Measurements from ENCODE around the gene PRKACA.
"Not testable (repeated sequence)": the region's sequence is repeated elsewhere in the genome, so short reads cannot be mapped to it uniquely, and the experiment has no call there.

PRKACA gene

DNA sequence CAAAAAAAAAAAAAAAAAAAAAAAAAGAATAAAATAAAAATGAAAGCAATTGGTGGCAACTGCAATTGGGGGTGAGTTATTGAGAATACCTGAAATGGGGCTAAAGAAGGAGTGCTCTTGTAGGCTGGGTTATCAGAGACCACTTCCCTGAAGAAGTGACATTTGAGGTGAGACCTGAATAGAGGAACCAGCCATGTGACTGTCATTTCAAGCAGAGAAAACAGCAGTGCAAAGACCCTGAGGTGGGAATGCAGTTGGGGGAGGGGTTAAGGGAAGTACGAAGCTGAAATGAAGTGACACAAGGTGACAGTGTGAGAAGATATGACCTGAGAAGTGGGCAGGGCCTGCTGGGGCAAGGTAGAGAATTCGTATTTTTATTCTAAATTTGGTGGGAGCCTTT lies 51.4 kb downstream of the PRKACA start:
- no peak for DNase-seq (ENCODE audit: low read depth)

DNA sequence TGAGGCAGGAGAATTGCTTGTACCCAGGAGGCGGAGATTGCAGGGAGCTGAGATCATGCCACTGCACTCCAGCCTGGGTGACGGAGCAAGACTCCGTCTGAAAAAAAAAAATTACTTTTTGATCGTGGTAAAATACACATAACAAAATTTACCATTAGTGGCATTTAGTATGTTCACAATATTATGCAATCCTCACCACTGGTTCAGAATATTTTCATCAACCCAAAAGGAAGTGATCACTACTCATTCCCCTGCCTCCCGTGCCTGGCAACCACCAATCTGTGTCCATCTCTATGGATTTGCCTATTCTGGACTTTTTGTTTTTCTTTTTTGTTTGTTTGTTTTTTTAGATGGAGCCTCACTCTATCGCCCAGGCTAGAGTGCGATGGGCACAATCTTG lies 54.5 kb downstream of the PRKACA start:
- DNase-seq (ENCODE audit: low read depth): no peak

DNA sequence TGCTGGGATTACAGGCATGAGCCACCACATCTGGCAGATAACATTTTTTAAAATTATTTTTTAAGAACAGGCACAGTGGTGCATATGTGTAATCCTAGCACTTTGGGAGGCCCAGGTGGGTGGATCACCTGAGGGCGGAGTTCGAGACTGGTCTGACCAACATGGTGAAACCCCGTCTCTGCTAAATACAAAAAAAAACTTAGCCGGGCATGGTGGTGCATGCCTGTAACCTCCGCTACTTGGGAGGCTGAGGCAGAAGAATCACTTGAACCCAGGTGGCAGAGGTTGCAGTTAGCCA lies 55.1 kb downstream of the PRKACA start:
- DNase-seq (ENCODE audit: low read depth): no peak

DNA sequence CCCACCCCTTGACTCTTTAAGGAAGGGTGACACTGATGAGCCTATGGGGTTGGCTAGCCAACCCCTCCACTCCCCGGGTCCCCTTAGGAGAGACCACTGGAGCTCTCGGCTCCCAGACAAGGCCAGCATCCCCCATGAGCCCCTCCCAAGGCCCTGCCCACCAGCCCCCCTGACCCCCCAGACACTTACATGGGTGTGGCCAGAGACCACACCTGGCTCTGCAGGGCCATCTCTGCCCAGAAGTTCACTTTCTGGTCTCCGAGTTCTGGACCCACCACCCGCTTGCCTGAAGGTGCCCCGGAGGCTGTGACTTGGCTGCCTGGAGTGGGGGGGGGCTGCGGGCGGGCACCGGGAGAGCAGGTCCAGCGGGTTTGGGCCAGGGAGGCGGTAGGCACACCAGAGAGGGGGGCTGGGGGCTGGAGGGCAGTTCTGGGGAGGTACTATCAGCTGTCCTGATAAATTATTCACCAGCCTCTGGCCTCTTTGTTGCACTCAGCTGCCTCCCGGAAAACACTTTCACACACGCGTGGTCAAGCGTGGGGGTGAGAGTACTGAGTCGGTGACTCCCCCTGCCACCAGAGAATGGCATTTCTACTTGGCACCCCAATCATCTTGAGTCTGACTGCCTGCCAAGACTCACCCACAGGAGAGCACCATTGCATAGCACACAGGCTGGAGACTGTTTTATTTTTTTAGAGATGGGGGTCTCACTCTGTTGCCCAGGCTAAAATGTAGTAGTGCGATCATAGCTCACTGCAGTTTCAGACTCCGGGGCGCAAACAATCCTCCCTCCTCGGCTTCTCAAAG lies 55.6 kb downstream of the PRKACA start, which contains the start of gene PALM3:
Gene PALM3 (minus strand): TSS at position 326 of the 807 bp plus-strand sequence. CDS start 96 bp downstream, at position 230.
- DNase-seq (ENCODE audit: low read depth): no peak

DNA sequence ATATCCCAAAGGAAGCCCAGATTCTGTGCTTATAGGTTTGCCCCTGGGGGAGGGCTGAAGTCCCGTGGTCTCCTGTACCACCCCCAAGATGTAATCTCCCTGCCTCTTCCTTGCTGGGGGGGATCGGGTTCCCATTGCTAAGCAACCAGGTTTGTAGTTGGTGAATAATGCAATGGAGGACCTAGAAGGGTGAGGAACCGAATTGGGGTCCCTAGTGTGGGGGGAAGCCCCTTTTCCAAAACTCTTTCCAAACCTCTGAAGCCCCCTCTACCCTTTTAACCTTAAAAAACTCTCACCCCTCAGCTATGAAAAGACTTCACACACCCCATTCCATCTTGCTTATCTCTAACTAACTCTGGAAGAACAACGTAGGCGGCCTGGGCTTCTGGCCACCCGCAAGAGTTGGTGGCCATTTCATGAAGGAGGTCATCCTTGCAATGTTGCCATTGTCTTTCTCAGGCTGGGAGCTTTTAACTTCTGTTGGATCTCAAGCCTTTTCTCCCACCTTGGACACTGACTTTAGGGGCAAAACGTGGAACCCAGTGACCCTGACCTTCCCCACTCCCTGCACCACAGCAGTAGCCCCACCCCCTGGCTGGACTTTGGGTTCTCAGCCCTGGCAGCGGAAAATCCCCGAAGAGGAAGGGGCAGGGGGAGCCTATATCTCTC lies 56.3 kb downstream of the PRKACA start:
- no peak for DNase-seq (ENCODE audit: low read depth)

DNA sequence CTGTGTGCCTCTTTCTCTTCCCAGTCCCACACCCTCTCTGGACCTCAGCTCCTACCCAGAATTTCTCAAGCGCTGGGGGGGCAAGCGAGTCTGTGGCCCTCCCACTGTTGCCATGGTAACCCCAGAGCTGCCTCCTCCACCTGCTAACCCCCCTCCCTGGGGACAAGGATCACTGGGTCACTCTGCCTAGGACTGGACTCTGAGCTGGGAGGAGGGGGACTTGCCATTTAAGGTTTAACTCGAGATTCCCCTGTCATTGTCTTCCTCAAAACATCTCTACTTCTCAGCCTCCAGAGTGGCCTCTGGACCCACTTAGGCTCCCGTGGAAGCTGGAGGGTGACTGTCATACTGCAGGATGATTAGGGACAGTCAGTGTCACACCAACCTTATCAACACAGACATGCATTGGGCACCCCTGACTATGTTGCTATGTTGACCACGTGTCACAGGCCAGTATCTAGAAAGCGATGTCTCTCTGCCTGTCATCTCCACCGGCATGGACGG lies 57.9 kb downstream of the PRKACA start:
- DNase-seq (ENCODE audit: low read depth): no peak

DNA sequence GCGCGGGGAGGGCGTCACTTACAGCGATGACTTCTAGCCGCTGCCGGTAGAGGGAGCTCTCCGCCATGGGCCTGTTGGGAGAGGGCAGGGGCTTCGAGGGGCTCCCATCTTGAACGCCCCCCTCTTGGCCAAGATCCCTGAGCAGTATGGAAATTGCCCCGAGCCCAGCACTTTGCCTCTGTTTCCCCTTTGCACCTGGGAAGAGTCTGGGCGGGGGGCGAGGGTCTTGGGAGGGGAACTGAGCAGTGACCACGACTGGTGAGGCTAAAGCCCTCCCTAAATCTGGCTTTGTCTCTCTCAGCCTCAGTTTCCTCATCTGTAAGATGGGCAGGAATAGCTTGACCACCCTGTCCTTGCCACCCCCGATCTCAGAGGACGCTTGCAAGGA lies 58.5 kb downstream of the PRKACA start:
- DNase-seq (ENCODE audit: low read depth): no peak

DNA sequence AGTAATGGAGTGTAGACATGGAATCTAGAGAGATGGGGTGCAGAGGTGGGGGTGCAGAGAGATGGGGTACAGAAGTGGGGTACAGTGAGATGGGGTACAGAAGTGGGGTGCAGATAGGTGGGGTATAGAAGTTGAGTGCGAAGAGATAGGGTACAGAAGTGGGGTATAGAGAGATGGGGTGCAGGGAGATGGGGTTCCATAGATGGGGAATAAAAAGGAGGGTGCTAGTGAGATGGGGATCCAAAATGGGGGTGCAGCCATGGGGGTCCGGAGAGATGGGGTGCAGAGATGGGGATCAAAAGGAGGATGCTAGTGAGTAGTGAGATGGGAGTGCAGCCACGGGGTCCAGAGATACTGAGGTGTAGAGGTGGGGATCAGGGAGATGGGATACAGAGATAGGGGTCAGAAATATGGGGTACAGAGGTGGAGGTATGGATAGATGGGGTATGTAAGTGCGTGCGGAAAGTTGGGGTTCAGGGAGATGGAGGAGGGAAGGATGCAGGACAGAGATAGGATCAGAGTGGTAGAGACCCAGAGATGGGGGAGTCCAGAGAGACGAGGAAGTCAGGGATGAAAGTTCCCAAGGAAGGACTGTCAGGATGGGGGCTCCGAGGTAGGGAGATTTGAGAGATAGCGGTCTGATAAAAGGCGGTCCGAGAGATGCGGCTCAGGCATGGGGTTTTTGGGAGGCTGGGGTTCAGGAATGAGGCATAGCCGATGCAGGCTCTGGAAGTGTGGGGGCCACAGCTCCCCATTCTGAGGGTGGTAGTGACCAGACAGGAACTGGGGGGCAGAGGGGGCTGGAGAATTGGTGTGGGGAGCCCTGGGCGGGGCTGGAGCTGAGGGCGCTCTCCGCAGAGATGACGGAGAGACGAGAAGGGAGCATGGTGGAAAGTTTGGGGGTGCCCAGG lies 59.1 kb downstream of the PRKACA start:
- DNase-seq (ENCODE audit: low read depth): no peak

DNA sequence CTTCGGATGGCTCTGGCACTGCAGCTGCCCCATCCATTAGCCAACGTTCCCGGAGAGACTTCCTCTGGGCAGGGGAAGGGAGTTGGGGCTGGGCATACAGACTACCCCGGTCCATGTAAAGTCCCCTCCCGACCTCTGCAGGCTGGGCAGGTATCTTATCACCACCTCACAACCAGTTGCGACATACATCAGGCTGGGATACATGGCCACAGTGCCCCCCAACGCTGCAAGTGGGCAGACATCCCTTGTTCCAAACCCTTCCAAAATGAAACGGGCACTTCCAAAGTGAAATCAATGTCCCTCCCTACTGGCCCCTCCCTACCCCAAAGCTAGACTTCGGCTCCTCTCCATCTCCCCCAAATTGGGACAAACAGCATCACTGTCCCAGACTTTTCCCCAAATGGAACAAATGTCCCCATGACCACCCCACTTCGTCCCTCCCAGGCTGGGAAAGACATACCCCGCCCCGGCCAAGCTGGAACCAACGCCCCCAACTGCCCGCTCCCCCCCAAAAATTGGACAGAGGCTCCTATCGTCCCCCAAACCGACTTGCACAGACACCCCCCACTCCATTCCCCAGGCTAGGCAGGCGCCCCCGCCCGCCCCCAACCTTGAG lies 60.7 kb downstream of the PRKACA start:
- no peak for DNase-seq (ENCODE audit: low read depth)

DNA sequence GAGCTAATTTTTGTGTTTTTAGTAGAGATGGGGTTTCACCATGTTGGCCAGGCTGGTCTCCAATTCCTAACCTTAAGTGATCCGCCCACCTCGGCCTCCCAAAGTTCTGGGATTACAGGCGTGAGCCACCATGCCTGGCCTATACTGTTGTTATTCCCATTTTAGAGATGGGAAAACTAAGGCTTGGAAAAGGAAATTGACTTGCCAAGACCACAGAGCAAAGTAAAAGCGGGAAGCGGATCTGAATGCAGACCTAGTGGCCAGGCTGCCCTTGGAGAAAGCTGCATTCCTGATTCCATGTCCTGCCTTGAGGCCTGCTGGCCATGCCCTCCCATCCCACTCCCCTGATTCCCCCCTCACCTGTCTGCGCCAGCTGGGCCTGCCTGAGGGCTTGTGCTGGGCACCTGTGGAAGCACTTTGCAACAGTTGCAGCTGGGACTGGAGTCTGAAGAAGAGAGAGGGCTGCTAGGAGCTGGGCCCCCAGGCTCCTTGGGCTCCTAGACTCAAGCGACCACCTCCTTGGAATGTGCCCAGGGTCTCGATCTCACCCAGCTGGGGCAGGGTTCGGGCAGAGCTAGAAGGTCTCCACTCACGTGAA lies 61.4 kb downstream of the PRKACA start:
- no peak for DNase-seq (ENCODE audit: low read depth)

DNA sequence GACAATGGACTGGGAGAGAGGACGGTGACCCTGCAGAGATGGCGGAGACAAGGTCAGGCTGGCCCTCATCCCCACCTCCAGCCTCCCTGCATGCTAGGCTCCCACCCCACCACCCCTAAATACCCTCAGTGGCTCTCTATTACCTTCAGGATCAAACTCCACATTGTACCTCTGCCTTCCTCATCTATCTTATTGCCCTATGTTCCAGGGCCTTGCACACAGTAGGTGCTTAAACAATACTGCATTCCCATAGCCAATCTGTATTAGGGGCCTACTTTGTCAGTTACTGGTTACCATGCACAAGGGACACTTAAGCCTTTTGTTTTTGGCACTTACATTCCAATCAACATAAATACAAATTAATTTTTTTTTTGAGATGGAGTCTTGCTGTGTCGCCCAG lies 62.2 kb downstream of the PRKACA start:
- no peak for DNase-seq (ENCODE audit: low read depth)

DNA sequence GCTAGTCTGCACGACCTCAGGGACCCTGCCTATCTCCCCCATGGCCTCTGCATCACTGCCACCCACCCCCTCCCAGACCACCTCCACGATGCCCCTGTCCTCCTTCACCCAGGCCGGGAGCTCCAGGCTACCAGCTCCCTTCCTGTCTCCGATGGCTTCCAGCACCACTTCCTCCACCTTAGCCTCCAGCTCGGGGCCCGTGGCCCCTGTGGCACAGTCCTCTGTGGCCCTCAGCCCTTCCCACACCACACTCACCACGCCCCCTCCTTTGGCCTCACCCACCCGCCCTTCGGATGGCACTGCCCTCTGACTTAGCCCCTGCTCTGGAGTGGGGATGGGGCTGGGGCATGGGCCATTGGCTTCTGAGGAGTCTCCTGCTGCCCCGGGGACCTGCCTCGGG lies 62.8 kb downstream of the PRKACA start:
- DNase-seq (ENCODE audit: low read depth): no peak

DNA sequence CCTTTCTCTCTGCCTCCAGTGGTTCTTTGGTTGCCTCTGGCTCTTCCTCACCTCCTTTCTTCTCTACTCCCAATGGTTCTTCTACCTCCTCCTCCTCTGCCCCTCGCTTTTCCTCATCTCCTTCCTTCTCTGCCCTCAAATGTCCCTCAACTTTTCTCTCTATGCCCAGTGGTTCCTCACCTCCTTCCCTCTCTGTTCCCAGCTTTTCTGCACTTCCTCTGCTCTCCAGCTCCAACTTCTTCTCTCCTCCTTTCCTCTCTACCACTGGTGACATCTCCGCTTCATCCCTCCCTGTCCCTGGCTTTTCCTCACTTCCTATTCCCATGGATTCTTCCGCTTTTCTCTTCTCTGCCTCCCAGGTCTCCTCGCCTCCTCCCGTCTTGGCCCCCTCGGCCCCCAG lies 63.5 kb downstream of the PRKACA start:
- DNase-seq (ENCODE audit: low read depth): no peak

DNA sequence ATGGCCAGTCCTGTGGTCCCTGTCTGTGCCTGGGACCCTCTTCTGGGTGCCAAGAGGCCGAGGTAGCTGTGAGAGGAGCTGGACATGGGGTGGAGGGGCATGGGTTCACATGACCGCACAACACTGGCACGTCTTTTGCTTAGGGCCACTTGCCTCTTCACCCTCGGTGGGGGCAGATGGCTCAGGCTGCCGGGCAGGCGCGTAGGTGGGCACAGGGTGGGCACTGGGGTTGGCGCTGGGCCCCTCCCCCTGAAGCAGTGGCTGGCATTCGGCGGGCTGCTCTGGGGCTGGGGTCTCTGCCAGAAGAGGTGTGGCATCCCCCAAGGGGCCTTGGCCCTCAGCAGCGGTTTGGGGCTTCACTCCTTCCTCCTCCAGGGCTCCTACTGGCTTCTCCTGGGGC lies 64.1 kb downstream of the PRKACA start:
- DNase-seq (ENCODE audit: low read depth): no peak

DNA sequence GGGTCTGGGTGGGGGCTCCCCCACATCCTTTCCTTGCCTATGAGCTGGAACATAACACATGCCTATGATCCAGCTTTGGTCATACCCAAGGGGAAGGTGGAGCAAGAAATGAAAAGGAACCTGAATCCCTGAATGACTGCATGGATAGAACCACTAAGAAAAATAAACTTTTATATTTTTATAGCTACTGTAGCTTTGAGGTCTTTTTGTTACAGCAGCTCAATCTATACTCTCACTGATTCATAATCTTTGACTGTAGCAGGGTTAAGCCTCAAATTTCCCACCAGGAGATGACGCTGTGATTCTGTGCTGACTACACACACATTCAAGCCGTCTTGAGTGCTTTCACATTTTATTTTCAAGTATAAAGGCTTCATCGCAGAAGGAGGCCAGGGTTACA lies 64.5 kb downstream of the PRKACA start:
- no peak for DNase-seq (ENCODE audit: low read depth)

DNA sequence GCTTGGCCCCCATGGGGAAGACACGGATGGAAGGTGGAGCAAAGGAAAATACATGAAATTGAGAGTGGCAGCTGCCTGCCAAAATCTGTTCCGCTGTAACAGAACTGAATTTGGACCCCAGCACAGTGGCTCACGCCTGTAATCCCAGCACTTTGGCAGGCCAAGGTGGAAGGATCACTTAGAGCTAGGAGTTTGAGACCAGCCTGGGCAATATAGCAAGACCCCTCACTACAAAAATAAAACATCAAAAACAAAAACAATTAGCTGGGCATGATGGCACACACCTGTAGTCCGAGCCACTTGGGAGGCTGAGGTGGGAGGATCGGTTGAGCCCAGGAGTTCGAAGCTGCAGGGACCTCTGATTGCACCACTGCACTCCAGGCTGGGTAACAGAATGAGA lies 65.1 kb downstream of the PRKACA start:
- no peak for DNase-seq (ENCODE audit: low read depth)

DNA sequence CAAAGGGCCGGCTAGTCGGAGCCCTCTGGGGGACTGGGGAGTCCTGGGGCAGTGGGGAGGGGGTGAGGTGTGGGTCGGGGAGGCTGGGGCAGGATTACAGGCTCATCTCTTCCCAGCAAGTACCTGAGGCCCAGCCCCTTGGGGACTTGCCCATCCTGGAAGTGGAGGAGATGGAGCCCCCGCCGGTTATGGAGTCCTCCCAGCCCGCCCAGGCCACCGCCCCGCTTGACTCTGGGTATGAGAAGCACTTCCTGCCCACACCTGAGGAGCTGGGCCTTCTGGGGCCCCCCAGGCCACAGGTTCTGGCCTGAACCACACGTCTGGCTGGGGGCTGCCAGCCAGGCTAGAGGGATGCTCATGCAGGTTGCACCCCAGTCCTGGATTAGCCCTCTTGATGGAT lies 65.6 kb downstream of the PRKACA start:
- no peak for DNase-seq (ENCODE audit: low read depth)

DNA sequence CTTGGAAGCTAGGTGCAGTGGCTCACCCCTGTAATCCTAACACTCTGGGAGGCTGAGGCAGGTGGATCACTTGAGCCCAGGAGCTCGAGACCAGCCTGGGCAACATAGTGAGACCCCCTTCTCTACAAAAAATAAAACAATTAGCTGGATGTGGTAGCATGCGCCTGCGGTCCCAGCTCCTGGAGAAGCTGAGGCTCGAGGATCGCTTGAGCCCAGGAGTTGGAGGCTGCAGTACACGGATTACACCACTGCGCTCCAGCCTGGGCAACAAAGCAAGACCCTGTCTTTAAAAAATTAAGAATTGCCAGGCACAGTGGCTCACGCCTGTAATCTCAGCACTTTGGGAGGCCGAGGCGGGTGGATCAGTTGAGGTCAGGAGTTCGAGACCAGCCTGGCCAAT lies 66.6 kb downstream of the PRKACA start:
- not testable (repeated sequence) for DNase-seq (ENCODE audit: low read depth)

DNA sequence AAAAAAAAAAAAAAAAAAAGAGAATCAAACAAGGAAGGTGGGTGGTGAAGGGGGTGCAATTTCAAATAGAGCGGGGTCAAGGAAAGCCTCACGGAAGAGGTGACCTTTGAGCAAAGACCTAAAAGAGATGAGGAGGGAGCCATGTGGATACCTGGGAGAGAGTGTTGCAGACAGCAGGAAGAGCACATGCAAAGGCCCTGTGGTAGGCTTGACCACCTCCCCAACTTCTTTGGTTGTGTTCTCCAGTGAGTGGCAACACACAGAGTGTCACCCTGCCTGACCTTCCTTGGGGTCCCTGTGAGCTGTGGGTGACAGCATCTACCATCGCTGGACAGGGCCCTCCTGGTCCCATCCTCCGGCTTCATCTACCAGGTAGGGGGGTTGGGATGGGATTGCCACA lies 67.0 kb downstream of the PRKACA start:
- DNase-seq (ENCODE audit: low read depth): no peak

DNA sequence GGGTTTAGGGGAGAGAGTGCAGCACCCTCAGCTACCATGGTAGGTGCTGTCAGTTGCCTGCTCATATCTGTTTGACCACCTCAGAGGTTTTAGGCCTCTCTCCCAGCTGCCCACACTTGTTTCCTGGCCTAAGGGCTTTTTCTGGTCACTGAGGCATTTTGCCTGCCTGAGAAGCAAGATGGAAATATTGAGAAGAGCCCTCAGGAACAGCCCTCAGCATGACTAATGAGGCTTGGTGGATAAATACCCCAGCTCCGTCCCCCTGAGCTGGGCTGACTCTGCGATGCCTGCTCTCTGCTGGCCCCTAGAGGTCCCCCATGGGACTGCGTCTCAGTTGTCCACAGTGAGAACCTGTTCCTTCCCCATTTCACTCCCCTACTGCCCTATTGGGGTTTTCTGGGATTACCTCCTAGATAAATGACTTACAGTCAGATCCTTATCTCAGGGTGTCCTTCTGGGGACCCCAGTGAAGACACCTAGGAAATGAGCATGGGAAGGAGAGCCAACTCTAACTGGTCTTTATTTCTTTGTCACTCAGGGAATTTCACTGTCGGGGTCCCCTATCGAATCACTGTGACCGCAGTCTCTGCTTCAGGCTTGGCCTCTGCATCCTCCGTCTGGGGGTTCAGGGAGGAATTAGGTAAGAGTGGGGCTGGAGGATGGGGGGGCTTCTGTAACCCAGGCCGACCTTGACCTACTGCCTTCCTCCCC lies 69.0 kb downstream of the PRKACA start:
- DNase-seq (ENCODE audit: low read depth): peak; percentile 62

DNA sequence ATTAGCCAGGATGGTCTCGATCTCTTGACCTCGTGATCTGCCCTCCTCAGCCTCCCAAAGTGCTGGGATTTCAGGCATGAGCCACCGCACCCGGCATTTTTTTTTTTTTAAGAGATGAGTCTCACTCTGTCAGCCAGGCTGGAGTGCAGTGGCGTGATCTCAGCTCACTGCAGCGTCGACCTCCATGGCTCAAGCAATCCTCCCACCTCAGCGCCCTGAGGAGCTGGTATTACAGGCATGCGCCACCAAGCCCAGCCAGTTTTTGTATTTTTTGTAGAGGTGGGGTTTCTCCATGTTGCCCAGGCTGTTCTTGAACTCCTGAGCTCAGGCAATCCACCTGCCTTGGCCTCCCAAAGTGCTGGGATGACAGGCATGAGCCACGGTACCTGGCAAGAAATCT lies 69.7 kb downstream of the PRKACA start:
- not testable (repeated sequence) for DNase-seq (ENCODE audit: low read depth)

Data from CMK (cell line).